ENCODE measurements around the gene TDG. TPM values are rescaled to one million over a fixed set of nuclear protein-coding genes. Genes with fewer than 3 reads are reported as not detected.

The TDG gene
- polyA plus RNA-seq, 2 of the 4 experiments (the other 2 are of a cell fraction) = 28.7 to 65.4 TPM

- Histone ChIP-seq H3K4me1 (peaks cover 27% of the 10 kb centered on the region), H3K9me3 (no peaks in the 10 kb centered on the region), H3K27ac (peak overlapping the region; percentile 92 to 95), H3K4me3 (peak overlapping the region; percentile 73), H3K4me2 (peak overlapping the region; percentile 86)
- TF ChIP-seq PBX3 (IDR thresholded peaks at IDR 0.05) = no peak
- no peak for TF ChIP-seq HEYL (CRISPR knock-in tag; IDR thresholded peaks at IDR 0.05)
- no peak for TF ChIP-seq MAZ (IDR thresholded peaks at IDR 0.05; ENCODE audit: borderline replicate concordance, low read depth, low read length)
- 0 out of 2 replicates have a peak, but pooled peaks have one; percentile 43 for TF ChIP-seq PHF8 (IDR thresholded peaks at IDR 0.05; ENCODE audit: borderline replicate concordance, low read depth)
- TF ChIP-seq HDAC2 (IDR thresholded peaks at IDR 0.05) = no peak
- ChIA-PET POLR2A (interaction anchor here (0.6 to 4.2 kb wide), 3 partner anchors 9 to 153 kb away, joined by 3 to 43 read pairs (median 14); partner anchors contain the start of genes HSP90B1 and TDG), CTCF (interaction anchor here (1.0 to 1.5 kb wide), 4 partner anchors 17 to 330 kb away, joined by 3 to 4 read pairs (median 3); no protein-coding TSS in a partner anchor)
- 1% methylated on average over 25 of the region's 31 CpGs for WGBS (ENCODE audit: missing lambda C conversion rate)
- DNase-seq (ENCODE audit: low read depth in 1 of 2, low spot score in 1 of 2) = no peak
- FAIRE-seq = no peak
- ATAC-seq = peak; percentile 60 to 70; a peak in 5 of 6 replicates
Measured at GRCh38 chr12:103956509-103957027, 9.1 kb upstream of the TDG start.

- ChIA-PET CTCF (no interaction called here), POLR2A (interaction anchor here (4.2 kb wide), 1 partner anchor 8 kb away, joined by 43 read pairs; the partner anchor contains the start of gene TDG)
- FAIRE-seq (no peak), DNase-seq (ENCODE audit: low read depth in 1 of 2, low spot score in 1 of 2) (no peak), ATAC-seq (no peak)
- Histone ChIP-seq H3K4me2 (peak overlapping the region; percentile 86), H3K27ac (peak overlapping the region; percentile 92 to 95), H3K9me3 (no peaks in the 10 kb centered on the region), H3K4me3 (peak overlapping the region; percentile 73), H3K4me1 (peaks cover 27% of the 10 kb centered on the region)
- TF ChIP-seq ESRRA (IDR thresholded peaks at IDR 0.05; ENCODE audit: borderline replicate concordance, low read length) (no peak), TP53 (CRISPR knock-in tag; IDR thresholded peaks at IDR 0.05) (no peak), HDAC2 (IDR thresholded peaks at IDR 0.05) (no peak), REST (IDR thresholded peaks at IDR 0.05) (no peak), MYC (IDR thresholded peaks at IDR 0.05; ENCODE audit: borderline replicate concordance, low read length) (no peak), USF2 (IDR thresholded peaks at IDR 0.05) (no peak), JUNB (IDR thresholded peaks at IDR 0.05) (no peak), RARB (CRISPR knock-in tag; IDR thresholded peaks at IDR 0.05) (no peak), FOSB (CRISPR knock-in tag; IDR thresholded peaks at IDR 0.05) (no peak), EHMT2 (IDR thresholded peaks at IDR 0.05; ENCODE audit: low read depth) (no peak), PBX3 (IDR thresholded peaks at IDR 0.05) (no peak), RAD21 (conservative IDR thresholded peaks at IDR 0.05 in 1 of 2, IDR thresholded peaks at IDR 0.05 in 1 of 2) (no peak)
- 83% methylated on average over 7 of the region's 7 CpGs for WGBS (ENCODE audit: missing lambda C conversion rate)
Measured at GRCh38 chr12:103957865-103958388, 7.7 kb upstream of the TDG start.

All from A549 (cell line).